Neural progenitor cell (in vitro differentiated cells): ENCODE data around the gene MCF2L2.

Experiments
- EZH2phosphoT487 ChIP-seq: fragments of 200-600 bp; sonication (generic); IDR thresholded peaks from 2 replicates; pipeline ENCODE4 v1.6.1; 2017; ENCODE audit warnings: antibody characterized with exemption
- TF ChIP-seq, protein P1 (sequence below): fragments of 200-600 bp; sonication (generic); IDR thresholded peaks from 2 replicates; pipeline ENCODE4 v1.5.1; 2017; ENCODE audit warnings: antibody characterized with exemption, mild to moderate bottlenecking

DNA sequence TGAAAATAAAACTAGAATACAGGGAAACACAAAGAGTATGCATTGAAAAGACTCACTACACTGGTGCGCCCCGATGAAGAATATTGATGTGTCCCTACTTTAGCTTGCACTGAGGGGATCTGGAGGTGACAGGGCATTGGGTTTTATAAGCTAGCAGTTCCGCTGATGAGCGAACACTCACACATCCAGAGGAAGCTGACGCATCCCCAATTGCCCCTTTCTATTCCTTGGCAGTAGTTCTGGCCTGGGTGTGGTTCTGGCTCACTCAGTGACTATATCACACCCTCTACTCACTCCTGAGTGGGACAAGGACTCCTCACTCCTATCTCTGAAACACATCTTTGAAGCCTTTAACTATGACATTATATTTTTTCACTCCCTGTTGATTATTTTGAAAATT is 104.3 kb downstream of the MCF2L2 start:
- TF ChIP-seq EZH2phosphoT487, result no peak
- TF ChIP-seq, protein P1, sequence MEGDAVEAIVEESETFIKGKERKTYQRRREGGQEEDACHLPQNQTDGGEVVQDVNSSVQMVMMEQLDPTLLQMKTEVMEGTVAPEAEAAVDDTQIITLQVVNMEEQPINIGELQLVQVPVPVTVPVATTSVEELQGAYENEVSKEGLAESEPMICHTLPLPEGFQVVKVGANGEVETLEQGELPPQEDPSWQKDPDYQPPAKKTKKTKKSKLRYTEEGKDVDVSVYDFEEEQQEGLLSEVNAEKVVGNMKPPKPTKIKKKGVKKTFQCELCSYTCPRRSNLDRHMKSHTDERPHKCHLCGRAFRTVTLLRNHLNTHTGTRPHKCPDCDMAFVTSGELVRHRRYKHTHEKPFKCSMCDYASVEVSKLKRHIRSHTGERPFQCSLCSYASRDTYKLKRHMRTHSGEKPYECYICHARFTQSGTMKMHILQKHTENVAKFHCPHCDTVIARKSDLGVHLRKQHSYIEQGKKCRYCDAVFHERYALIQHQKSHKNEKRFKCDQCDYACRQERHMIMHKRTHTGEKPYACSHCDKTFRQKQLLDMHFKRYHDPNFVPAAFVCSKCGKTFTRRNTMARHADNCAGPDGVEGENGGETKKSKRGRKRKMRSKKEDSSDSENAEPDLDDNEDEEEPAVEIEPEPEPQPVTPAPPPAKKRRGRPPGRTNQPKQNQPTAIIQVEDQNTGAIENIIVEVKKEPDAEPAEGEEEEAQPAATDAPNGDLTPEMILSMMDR, result no peak
